Hindlimb muscle (tissue), 1 donor: Measurements from ENCODE around the gene CRABP1. TPM values are rescaled to one million over a fixed set of nuclear protein-coding genes. Genes with fewer than 3 reads are reported as not detected.

Experiments
- DNase-seq: peaks from one replicate; pipeline ENCODE4 v3.0.0-alpha.2; 2013
- polyA plus RNA-seq: library from polyadenylated mRNA; unstranded; fragments of 120-200 nt; gene quantifications from one replicate; pipeline ENCODE4 v1.2.1, GENCODE V29; 2013; ENCODE audit not compliant: insufficient read length

Gene CRABP1
- 9.2 TPM for polyA plus RNA-seq

DNA sequence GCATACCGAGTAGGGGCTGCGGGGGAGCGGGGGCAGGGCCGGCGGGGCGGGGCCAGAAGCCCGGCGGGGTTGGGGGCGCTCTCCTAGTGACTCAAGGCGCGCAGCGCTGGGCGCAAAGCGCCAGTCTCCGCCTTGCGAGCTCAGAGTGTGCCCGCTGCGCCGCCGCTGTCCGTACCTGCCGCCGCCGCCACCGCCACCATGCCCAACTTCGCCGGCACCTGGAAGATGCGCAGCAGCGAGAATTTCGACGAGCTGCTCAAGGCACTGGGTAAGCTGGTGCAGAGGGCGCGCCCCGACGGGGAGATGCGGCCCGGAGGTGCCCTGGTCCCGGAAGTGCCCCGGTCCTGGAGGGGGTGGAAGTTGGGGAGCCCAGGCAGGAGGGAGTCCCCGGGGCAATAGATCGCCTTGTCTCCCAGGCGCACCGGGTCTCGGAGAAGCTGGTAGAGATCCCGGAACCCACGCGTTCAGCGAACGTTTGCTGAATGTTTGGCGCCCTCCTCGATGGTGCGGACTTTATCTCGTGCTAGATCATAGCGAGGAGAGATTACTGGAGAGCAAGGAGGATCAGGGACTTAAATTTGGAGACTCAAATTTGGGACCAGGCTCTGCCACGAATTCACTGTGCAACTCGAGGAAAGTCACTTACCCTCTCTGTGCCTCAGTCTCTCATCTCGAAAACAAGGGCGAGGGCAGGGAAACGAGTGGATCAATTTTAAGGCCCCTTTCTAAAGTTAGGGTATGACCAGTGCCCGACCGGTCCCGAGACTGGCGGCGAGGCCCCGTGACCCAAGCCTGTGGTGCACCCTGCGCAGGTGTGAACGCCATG, at the start of gene CRABP1:
Gene CRABP1, plus strand, starts transcription at position 123 of the 826 bp plus-strand sequence. Its CDS starts 76 bp downstream, at position 199.
- DNase-seq = no peak

DNA sequence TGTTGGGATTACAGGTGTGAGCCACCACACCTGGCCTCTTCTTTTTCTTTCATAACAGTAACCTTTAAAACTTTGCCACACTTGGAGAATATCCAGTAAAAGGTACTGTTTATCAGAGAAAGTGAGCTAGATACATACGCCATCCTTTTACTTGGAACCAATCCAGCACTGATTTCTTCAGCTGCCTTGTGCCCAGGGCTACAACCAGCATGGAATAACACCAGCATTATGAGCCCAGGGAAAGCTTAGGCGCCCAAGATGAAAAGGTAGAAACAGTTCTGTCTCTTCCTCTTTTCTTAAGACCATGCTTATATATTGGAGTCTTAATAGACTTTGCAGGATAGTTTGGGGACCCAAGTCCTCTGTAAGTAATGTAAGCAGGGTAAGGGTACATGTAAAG, 49.1 kb upstream of the CRABP1 start:
- no peak for DNase-seq

DNA sequence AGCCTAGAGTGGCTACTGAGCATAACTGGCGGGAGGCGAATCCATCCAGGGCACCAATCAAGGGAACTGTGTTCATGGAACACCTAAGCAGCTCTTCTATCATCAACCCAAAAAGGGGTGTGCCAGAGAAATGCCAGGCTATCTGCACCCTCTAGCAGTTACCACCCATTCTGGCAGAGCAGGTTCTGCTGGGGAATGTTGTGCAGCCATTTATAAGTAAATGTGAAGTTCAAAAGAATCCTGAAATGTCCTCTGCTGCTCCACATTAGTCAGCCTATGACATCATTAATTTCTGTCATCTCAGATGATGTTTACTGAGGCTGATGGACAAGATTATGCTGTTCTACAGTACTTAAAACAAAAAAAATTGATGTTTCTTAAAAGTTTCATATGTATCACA, 48.5 kb upstream of the CRABP1 start:
- DNase-seq = no peak

DNA sequence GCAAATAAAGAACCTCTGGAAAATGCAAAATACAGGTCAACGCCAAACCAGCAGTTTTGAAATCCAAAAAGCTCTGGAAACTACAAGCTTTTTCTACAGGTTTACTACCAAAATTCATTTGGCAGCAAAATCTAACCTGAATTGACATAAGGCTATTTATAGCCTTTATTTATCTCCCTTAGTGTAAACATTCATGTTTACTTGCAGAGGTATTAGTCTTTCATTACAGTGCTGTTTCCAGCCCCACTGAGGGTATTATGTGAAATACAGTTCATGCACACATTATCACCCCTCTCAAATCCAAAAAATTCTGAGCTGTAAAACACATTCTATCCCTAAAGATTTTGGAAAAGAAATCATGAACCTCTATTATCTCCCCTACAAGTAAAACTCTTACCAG, 47.9 kb upstream of the CRABP1 start:
- no peak for DNase-seq

DNA sequence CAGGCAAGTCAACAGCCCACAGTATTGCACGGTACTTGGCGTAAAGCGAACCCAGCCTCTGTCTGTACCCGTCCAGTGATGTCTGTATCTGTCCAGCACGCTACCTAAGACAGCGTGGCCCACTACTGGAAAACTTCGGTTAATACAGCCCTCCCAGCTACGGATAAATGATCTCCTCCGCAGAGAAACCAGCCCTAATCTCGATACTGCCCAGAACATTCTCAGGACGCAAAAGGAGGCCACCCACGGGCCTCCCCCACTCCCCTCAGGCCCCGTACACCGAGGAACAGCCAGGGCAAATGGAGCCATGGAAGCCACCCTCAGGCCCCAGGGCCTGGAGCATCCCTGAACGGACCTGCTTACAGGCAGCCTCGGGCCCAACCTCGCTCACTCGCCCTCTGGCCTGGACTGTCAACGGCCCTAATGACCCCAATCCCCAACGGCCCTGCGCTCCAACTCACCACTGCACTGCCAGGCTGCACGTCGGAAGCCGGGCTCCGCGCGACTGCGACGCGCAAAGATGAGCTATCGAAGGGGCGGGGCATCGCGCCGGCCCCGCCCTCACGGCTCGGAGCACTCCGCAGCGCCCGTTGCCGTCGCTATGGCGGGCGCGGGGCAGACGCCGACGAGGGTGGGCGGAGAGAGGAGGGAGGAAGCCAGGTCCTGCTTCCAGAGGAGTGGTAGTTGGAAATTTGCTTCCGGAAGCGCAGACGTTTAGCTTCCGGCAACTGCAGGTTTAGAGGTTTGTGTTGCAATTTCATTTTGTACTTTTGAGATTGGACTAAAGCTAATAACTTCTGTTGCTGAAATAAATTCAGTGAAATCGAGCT, 40.8 kb upstream of the CRABP1 start, which contains the start of gene SKIC8:
Gene SKIC8, minus strand, starts transcription at position 509 of the 830 bp plus-strand sequence. CDS start 3,923 bp downstream, outside the sequence.
- peak; percentile 97 for DNase-seq

DNA sequence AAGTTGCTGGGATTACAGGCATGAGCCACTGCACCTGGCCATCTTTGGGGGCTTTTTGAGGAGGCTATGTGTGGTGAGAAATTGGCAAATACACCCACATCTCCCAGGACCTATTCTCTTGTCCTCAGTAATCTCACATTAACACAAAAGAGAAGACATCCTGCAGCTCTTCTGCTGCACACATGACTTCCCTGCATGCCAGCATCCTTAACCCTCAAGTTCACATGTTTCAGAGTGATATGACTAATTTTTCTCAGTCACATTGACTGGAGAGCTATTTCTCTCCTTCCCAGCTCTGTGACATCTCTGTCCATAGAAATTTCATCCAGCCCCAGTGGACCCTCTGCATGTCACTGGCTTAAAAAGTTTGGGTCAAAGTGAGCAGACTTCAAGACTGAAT, 38.8 kb upstream of the CRABP1 start:
- no peak for DNase-seq

DNA sequence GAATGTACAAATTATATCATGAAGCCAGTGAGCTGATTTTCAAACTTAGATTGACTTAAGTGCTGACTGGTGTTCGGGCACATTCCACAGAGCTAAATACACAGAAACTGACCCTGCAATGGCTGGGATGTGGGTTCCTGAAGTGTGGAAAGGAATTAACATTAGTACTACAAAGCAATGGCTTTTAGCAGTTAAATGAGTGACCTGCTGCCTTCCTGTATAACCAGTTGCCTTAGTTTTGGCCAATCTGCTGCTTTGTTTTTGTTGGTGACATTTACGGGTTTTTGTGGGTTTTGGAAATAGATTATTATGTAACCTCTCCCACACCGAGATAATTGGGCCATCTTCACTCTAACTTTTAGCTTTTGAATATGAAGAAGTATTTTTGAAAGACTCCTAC, 38.3 kb upstream of the CRABP1 start:
- no peak for DNase-seq

DNA sequence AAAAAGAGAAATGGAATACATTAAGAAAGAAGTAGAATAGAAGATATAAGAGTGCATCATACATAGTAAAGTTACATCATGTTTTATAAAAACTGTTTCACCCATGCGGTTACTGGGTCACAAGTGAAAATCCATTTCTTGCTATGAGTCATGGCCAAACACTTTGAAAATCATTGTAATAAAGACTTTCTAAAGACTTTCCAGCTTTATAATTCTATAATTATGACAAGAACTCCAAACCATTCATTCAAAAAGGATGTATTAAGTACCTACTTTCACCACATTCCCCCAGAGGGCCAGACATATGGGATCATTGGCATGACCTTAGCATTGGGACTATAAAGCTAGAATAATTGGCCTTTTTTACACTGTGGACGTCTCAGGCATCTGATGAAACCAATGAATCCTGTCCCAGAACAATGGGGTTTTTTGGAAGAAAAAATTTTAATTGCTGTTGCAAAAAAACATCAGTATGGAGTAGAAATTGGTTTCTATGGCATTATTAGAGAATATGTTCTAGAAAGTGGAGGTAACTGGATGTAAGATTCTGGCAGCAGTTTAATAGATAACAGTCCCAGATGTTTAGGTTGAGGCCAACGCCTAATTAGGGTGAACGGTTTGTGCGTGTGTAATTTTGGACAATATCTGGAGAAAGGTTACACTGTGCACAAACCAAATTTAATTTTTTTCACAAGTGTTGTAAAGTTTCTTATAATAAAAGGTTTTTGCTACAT, 37.4 kb upstream of the CRABP1 start:
- DNase-seq = no peak

DNA sequence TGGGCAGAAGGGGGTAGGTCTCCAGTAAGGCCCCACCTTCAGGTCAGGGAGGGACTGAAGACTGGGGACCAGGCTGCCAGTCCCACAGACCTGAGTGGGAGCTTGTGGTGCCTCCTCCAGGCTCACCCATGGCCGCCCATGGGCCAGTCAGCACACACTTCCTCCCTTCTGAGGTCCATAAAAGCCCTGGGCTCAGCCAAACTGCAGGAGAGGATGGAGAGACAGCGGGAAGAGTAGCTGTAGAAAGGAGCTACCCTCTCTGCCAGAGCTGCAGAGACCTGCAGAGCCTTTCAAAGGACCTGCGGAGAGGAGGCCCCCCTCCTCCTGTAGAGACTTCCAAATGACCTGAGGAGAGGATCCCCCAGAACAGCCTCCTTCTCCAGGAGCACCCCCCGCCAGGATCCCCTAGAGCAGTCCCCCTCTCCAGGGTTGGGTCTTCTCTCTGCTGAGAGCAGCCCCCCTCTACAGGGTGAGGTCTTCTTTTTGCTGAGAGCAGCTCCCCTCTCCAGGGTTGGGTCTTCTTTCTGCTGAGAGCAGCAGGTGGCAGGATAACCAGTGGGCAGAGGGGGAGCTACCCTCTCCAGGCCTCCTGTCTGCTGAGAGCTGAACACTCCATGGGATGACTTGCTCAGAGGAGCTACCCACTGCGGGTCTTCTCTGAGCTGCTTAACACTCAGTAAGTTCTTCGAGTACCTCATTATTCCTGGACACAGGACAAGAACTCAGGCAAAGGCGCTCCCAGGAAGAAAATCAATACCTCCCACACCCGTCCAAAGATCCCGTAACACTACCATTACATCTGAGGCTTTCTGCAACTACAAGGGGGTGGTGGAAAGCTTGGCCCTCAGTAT, 35.7 kb upstream of the CRABP1 start:
- no peak for DNase-seq

DNA sequence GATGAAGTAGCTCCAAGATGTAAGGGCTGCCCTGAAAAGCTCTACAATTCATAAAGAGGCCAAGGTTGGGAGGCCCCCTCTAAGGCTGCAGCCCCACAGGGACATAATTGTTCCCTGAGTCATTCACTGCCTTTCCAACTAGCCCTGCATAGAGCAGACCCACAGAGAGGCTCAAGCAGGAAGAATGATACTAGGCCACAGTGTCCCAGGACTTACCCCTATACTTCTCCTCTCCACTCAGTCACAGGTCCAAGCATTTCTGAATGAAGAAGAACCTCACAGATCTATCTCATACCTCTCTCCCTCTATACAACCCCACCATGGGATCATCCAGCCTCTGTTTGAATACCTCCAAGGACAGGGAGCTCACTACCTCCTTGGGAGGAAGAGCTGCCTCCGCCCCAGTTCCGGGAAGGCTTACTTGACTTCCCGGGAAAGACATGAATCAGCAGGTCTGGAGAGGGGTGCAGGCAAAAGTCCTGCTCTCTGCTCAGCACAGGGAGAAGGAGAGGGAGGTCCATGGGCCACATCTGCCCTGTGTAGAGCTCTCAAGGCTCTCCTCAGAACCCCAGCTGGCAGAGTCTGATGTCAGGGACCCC, 33.9 kb upstream of the CRABP1 start:
- DNase-seq = no peak

DNA sequence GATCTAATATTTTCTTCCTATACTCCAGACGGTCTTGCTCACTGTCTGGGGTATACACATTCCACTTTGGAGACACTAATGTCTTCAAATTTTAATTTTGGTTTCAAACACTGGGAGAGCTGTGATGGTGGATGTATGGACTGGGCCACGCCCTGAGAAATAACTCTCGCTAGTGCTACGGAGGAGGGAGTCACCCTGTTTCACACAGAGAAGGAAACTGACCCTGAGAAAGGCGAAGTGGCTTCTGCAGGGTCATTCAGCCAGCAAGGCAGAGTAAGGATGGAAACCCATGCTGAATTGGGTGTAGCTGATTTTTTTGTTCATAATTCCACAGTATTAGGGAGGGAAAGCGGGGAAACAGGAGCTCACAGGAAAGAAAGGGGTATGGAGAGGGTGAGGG, 32.2 kb upstream of the CRABP1 start:
- no peak for DNase-seq

DNA sequence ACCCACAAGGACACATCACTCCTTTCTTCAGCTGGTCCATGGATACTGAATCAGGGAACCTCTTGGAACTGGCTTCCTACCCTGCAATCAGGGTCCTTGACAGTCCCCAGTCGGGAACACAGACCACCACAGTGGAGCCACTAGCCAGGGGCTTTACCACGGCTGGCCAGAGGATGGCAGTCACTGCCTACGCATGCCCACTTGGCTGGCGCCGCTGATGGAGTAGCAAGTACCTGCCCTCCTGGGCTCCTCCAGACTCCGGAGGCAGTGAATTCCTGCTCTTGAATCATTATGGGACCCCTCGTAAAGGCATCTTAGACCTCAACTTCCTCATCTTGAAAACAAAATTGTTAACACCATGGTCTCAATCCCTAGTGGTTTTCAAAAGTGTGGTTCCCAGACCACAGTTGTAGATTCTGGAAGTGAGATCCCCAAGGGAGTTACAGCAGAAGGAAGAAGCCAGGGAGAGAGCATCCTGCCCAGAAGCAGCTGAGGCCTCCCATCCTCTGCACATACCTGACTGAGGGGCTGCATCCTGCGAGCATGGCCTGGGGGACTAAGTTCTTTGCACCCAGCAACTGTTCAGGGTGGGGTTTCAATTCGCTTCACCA, 31.6 kb upstream of the CRABP1 start:
- DNase-seq = peak; percentile 61

DNA sequence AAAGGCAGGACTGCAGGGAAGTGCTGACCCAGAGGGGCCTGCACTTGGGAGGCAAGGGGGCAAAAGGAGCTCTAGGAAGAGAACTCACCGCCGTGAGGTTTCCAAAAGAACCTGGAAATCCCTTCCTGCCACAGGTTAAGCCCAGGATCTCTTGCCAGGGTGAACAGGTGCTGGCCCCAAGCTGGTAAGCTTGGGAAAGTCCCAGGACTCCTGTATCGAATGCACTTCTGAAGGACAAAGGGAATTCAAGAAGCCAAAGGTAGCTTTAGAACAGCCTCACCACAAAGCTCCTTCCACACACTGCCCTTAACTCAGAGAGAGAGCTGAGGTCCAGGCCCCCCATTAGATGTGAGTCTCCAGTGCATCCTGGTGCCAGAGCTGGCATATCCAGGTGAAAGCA, 28.9 kb upstream of the CRABP1 start:
- no peak for DNase-seq

DNA sequence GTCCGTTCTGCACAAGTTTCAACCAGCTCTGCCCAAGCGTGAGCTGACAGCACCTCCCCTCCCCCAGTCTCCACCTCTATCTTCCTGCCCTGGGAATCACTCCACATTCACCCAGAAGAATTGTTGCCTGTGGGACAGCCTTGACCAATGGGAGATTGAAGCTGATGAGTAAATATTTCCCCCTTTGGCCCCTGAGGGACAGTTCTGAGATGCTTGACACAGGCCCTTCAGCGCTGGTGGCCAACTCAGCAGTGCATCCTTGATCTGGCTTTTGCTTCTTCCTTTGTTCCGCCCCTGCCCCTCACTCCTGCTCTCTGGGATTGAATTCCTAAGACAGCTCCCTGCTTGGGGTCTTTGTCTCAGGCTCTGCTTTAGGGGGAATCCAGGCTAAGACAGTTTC, 27.6 kb upstream of the CRABP1 start:
- no peak for DNase-seq

DNA sequence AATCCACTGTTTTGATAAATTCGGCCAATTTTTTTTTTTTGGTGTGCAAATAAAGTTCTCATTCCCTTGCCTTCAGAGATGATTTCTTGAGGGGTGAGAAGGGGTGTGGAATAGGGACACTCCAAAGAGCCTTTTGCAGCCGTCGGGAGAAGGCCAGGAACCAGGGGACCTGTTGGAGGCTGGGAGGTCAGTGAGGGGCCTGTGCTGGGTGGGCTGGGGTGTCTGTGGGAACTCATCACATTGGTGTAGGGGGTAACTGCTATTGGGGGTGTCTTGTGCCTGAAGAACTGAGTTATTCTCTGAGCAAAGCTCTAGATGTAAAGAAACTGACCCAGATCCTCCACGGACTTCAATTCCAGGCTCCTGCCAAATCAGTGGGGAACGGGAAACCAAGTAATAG, 27.2 kb upstream of the CRABP1 start:
- no peak for DNase-seq

DNA sequence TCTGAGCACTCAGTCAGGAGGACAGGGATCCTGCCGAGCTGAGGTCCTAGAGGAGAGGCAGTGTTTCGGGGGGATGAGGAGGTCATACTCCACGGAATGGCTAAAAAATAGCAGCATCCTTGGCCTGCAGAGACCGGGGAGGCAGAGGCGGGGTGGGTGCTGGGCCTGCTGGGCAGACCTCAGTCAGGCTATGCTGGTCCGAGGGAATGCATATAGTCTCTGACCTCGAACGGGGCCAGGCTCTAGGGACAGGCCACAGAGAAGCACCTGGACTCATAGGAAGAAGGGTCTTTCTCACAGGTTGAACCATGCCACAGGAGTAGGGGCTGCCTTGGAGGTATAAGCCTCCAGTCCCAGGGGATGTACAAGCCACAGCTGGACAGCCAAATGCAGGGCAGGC, 26.8 kb upstream of the CRABP1 start:
- no peak for DNase-seq

DNA sequence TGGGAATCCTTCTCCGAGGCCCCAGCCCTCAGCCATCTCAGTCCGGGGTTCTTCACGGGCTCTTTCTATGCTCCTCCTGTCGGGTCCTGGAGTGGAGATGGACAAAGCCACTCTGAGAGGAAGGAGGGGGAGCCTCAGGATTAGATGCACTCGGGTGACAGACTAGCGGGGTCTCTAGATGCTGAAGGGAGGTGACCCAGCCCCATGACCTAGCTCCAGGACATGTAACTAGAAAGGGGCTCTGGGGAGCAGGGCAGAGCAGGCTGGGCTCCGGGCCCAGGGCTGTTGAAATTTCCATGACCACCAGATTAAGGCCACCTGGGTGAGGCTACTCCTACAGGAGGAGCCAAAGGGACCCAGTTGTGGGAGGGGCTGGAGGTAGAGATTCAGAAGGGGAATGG, 26.0 kb upstream of the CRABP1 start:
- DNase-seq = no peak

DNA sequence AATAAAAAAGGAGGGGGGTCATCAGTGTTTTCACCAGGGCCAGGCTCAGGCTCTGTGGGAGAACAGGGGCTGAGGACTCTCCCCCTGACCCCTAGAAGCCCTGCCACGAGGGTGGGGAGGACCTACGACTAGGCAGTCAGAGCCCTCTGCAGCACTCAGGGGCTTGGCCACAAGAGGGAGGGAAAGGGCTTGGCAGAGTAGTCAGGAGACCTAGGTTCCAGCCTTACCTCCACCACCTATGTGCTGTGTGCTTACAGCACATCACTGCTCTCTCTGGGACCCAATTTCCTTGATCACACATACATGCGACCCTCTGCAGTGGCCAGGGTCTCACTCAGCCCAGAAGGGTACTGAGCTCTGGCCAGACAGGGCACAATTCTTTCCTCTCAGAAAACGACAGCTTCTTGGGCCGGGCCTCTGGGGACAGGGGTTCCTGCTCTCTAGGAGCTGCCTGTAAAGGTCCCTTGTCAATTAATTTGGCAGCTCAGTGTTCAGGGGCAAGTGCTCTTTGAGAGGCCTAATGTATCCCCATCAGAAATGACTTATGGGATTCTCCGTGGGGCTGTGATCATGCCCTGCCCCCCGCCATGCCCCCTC, 24.4 kb upstream of the CRABP1 start:
- no peak for DNase-seq

DNA sequence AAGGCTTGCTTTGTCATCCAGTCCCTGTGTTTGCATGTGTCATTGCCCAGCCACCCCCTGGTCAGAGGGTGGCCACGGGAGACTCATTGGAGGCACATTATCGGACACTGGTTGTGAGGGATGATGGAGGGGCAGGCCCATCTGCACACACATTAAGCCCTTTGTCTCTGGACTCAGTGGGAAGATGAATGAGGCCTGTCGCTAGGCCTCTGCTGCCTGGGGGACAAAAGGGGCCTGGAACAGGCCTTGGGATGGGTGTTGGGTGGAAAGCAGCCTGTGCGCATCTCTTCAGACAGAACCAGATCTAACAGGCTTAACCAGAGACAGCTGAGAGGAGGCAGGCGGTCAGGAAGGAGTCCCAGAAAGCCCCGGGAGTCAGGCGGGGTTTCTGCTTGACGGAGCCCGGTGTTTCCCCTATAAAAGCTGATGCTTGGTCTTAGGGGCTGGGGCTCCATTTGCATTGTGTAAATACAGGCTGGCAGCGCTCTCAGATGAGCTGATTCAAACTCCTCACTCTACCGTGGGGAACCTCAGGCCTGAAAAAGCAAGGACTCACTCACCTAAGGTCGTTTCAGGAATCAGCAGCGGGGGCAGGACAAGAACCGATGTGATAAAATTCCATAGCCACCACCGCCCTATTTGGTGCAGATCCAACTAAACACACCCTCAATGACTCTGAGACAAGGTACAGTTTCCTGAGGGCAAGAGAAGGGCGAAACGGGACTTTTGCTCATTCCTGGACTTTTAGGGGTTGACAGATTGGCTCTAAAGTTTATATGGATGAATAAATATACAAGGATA, 23.7 kb upstream of the CRABP1 start:
- DNase-seq = no peak
